GM19463 (cell line): ENCODE data around the gene SLC6A11.

ENCODE experiments used
- ATAC-seq: cut with Tn5 transposase; IDR thresholded peaks from one replicate; pipeline ENCODE4 v1.9.1; 2021; ENCODE audit warnings: mild to moderate bottlenecking, moderate library complexity; ENCODE audit not compliant: unreplicated experiment

SLC6A11 gene

GRCh38 chr3:10949197-10949596 is 133.2 kb downstream of the SLC6A11 start:
- ATAC-seq, result no peak

- ATAC-seq, result no peak
Observed at GRCh38 chr3:10950476-10951294, 134.7 kb downstream of the SLC6A11 start.

GRCh38 chr3:10951295-10951926 is 135.4 kb downstream of the SLC6A11 start:
- ATAC-seq, result no peak

GRCh38 chr3:10952525-10952924 is 136.5 kb downstream of the SLC6A11 start:
- no peak for ATAC-seq

GRCh38 chr3:10954740-10955139 is 138.7 kb downstream of the SLC6A11 start:
- ATAC-seq, result no peak

GRCh38 chr3:10955711-10956453 is 139.9 kb downstream of the SLC6A11 start:
- no peak for ATAC-seq

- no peak for ATAC-seq
Observed at GRCh38 chr3:10956531-10956930, 140.5 kb downstream of the SLC6A11 start.

GRCh38 chr3:10956986-10957385 is 141.0 kb downstream of the SLC6A11 start:
- ATAC-seq, result no peak

GRCh38 chr3:10957976-10958749 is 142.1 kb downstream of the SLC6A11 start:
- no peak for ATAC-seq

- no peak for ATAC-seq
Observed at GRCh38 chr3:10960255-10960654, 144.2 kb downstream of the SLC6A11 start.

GRCh38 chr3:10961921-10962320 is 145.9 kb downstream of the SLC6A11 start:
- ATAC-seq, result no peak

GRCh38 chr3:10962481-10963036 is 146.5 kb downstream of the SLC6A11 start:
- no peak for ATAC-seq

- ATAC-seq, result no peak
Observed at GRCh38 chr3:10964537-10965167, 148.6 kb downstream of the SLC6A11 start.

- no peak for ATAC-seq
Observed at GRCh38 chr3:10968401-10968800, 152.4 kb downstream of the SLC6A11 start.

- ATAC-seq, result no peak
Observed at GRCh38 chr3:10970306-10970960, 154.4 kb downstream of the SLC6A11 start.

- ATAC-seq, result no peak
Observed at GRCh38 chr3:10972072-10972782, 156.2 kb downstream of the SLC6A11 start.

GRCh38 chr3:10973046-10973595 is 157.1 kb downstream of the SLC6A11 start:
- ATAC-seq, result no peak

- no peak for ATAC-seq
Observed at GRCh38 chr3:10974131-10974530, 158.1 kb downstream of the SLC6A11 start.
